Stimulated activated CD4-positive, alpha-beta T cell treated with anti-CD3 and anti-CD28 coated beads, Interleukin-15, amount 100 ng/mL, for 24 hours (primary cell): ENCODE measurements around the gene PLCXD1.
"Not testable (repeated sequence)": the region's sequence is repeated elsewhere in the genome, so short reads cannot be mapped to it uniquely, and the experiment has no call there.

Source experiments
- DNase-seq: peaks from one replicate; pipeline ENCODE4 v3.0.0-alpha.2; 2020

The PLCXD1 gene

GRCh38 chrX:264006-264405, 17.2 kb upstream of the PLCXD1 start:
- DNase-seq: not testable (repeated sequence)

DNA sequence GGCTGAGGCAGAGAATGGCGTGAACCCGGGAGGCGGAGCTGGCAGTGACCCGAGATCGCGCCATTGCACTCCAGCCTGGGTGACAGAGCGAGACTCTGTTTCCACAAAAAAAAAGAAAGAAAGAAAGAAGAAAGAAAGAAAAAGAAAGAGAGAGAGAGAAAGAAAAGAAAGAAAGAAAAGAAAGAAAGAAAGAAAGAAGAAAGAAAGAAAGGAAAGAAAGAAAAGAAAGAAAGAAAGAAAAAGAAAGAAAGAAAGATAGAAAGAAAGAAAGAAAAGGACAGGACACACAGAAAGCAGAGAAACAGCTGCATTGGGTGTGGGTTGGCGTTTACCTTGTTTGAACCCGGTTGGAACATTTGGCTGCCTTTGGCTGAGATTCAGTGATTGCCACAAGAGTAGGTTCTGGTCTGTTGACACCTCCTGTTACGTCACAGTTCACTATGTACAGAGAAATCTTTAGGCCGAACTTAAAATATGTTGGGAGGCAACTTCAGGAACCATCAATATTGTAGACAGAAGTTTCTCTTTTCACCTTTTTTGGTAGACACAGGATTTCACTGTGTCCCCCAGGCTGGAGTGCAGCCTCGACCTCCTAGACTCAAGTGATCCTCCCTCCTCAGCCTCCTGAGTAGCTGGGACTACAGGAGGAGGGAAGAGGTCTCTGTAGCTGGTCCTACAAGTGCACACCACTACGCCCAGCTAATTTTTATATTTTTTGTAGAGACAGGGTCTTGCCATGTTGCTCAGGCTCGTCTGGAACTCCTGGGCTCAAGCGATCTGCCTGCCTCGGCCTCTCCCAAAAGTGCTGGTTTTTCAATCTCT, 16.3 kb upstream of the PLCXD1 start:
- DNase-seq: no peak

DNA sequence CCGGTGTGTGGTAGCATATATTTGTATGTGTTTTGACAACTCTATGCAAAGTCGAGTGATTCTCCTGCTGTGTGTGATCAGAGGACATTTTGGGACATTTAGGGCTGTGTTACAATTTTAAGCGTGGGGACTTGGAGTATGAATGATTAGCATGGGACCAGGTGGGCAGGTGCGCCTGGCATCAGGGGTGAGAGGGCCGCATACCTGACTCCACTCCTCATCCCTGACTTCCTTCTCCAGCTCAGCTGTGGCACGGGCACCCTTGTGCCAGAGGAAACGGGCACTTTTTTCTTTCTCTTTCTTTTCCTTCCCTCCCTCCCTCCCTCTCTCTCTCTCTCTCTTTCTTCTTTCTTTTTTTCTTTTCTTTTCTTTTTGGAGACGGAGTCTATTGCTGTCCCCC, 15.7 kb upstream of the PLCXD1 start:
- DNase-seq: no peak

DNA sequence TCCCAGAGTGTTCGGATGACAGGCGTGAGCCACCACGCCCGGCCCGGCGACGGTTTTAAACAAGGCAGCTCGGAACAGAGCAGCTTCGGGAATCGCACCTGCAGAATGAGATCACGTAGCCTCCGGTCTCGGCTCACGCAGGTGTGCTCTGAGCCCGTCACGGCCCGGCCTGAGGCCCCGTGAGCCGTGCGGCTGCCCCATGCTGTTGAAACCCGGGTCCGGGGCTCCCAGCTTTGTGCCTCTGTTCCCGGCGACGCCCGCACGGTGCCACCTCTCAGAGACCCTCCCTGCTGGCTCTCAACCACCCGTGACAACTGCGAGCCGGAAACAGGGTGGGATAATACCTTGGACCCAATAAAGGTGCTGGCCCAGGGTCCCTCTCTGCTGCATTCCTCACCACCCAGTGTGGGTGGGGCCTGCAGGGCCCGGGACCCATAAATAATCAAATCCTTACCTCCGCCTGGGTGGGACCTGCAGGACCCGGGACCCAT, 13.4 kb upstream of the PLCXD1 start:
- no peak for DNase-seq

DNA sequence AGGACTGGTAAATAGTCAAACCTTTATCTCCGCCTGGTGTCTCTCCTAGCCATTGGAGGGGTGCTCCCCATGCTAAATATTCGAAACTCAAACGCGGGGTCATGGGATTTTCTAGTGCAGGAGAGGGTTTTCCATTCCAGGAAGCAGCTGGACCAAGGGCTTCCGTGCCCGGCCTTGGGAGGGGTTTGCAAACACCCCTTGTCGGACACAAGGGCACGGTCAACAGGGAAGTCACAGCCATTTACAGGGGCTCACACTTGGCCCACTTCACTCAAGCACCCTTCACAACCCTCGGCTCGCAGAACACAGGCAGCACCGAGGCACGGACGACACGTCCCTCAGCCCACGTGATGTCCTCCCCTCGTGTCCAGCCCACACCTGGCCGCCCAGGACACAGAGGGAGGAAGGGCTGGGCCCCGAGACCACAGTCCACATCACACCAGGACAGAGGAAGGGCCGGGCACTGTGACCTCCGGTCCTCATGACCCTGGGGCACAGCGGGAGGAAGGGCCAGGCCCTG, 10.3 kb upstream of the PLCXD1 start:
- no peak for DNase-seq

- no peak for DNase-seq
Observed at GRCh38 chrX:274904-275475, 6.2 kb upstream of the PLCXD1 start.

- DNase-seq: no peak
Observed at GRCh38 chrX:275476-275966, 5.7 kb upstream of the PLCXD1 start.

DNA sequence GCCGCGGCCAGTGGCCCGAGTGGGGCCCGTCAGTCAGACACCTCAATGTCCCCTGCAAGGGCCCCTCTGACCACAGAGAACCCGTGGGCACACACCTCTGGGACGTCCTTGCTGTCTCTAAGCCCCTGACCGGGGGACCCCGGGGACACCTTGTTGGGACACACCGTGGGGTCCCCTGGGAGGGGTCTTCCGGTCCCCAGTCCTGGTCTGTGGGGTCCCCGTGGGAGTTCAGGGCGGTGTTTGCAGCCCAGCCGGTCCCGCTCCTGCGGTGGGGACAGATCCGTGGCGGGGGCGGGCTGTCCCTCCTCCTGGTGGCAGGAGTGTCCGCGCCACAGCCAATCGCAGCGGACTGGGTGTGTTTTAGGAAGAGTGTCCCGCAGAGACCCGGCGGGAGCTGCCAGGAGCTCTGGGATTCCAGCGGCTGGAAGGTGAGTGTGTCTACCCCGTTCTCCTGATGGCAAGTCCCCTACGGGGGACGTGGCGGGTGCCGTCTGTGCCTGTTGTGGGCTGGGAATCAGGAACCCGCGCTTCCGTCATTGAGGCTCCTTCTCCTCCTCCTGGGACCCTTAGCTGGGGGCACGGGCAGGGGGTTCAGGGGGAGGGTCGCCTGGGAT, 5.1 kb upstream of the PLCXD1 start:
- DNase-seq: peak; percentile 69

- peak; percentile 60 for DNase-seq
Observed at GRCh38 chrX:276581-277201, 4.5 kb upstream of the PLCXD1 start.

DNA sequence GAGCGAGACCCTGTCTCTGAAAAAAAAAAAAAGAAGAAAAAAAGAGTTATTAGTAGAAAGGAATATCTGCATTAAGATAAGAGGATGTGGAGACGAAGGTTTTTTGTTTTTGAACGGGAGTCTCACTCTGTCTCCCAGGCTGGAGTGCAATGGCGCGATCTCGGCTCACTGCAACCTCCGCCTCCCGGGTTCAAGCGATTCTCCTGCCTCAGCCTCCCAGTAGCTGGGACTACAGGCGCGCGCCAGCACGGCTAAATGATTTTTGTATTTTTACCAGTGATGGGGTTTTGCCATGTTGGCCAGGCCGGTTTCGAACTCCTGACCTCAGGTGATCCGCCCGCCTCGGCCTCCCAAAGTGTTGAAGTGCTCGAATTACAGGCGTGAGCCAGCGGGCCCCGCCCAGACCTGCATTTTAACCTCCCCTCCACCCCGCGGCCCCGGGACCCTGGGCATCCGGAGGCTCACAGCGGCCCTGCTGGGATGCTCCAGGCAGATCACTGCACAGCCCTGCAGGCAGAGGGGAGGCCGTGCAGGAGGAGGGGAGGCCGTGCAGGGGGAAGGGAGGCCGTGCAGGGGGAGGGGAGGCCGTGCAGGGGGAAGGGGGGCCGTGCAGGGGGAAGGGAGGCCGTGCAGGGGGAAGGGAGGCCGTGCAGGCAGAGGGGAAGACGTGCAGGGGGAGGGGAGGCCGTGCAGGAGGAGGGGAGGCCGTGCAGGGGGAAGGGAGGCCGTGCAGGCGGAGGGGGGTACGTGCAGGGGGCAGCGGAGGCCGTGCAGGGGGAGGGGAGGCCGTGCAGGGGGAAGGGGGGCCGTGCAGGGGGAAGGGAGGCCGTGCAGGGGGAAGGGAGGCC, 1.2 kb upstream of the PLCXD1 start:
- not testable (repeated sequence) for DNase-seq

DNA sequence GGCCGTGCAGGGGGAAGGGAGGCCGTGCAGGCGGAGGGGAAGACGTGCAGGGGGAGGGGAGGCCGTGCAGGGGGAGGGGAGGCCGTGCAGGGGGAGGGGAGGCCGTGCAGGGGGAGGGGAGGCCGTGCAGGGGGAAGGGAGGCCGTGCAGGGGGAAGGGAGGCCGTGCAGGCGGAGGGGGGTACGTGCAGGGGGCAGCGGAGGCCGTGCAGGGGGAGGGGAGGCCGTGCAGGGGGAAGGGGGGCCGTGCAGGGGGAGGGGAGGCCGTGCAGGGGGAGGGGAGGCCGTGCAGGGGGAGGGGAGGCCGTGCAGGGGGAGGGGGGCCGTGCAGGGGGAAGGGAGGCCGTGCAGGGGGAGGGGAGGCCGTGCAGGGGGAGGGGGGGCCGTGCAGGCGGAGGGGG, 459 bp upstream of the PLCXD1 start:
- not testable (repeated sequence) for DNase-seq

GRCh38 chrX:282000-282681, 960 bp downstream of the PLCXD1 start:
- DNase-seq: not testable (repeated sequence)

DNA sequence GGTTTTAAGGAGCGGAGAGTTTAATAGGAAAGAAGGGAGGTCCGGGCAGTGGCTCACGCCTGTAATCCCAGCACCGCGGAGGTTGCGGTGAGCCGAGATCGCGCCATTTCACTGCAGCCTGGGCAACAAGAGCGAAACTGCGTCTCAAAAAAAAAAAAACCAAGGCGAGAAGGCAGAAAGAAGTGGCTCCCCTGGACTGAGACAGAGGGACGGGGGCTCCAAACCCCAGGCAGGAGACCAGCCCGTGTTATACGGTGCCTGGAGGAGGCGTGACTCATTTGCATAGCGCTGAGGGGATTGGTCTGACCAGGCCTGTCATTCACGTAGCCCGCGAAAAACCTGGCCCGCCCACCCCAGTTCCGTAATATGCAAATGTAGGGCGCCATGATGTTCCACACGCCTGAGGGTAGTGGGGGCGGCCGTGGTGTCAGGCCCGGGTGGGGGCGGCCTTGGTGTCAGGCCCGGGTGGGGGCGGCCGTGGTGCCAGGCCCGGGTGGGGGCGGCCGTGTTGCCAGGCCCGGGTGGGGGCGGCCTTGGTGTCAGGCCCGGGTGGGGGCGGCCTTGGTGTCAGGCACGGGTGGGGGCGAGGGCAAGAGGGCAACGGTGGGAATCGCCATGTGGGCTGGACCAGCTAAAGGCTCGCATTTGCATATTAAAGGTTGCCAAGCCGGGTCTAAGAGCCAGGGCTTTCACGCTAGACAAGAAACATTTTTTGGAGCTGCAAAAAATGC, 2.1 kb downstream of the PLCXD1 start:
- DNase-seq: peak; percentile 95

DNA sequence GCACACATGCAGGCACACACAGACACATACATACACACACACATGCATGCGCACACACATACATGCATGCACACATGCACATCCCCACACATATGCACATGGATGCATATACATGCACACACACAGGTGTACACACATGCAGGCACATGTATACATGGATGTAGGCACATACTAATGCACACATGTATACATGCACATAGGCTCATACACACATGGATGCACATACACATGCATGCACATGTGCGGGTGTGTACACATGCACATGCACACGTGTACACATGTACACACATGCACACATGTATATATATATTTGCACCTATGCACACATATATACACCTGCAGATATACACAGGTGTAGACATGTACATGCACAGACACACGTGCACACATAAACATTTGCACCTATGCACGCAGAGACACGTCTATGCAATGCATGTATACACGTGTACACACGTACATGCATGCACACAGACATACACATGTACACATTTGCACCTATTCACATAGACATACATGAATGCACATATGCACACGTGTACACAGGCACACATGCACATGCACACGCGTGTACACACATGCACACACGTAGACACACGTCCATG, 4.0 kb downstream of the PLCXD1 start:
- no peak for DNase-seq

- no peak for DNase-seq
Observed at GRCh38 chrX:287670-288069, 6.5 kb downstream of the PLCXD1 start.

DNA sequence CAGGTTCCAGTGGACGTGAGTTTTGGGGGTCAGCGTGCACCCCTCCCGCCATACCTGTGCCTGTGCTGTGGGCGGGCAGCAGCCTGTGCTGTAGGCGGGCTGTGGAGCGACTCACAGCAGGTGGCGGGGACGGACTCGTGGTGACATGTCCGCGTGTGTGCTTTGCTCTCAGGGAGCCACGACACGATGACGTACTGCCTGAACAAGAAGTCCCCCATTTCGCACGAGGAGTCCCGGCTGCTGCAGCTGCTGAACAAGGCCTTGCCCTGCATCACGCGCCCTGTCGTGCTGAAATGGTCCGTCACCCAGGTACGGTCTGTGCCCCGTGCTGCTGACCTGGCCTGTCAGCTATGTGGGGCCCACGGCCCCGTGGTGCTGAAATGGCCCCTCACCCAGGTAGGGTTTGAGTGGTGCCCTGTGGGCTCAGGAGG, 7.4 kb downstream of the PLCXD1 start:
- no peak for DNase-seq

DNA sequence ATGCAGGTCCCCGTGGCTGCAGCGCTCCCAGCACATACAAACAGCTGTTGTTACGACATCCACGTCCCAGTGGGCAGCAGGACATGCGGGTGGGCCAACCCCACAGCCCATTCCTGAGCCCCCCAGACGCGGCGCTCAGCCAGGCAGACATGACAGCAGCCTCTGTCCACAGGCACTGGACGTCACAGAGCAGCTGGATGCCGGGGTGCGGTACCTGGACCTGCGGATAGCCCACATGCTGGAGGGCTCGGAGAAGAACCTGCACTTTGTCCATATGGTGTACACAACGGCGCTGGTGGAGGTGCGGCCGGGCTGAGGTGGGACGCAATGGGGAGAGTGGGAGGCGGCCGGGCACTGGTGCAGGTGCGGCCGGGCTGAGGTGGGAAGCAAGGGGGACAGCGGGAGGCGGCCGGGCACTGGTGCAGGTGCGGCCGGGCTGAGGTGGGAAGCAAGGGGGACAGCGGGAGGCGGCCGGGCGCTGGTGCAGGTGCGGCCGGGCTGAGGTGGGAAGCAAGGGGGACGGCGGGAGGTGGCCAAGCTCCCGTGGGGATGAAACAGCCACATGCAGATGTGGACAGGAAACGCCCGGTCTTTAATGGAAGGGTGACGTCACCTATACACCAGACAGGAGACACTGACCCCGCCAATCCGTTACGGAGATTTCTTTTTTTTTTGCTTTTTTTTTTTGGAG, 9.4 kb downstream of the PLCXD1 start:
- no peak for DNase-seq

- no peak for DNase-seq
Observed at GRCh38 chrX:291411-291901, 10.3 kb downstream of the PLCXD1 start.
